HFF-Myc (cell line): ENCODE measurements around the gene APH1A.
"Not testable (repeated sequence)": the region's sequence is repeated elsewhere in the genome, so short reads cannot be mapped to it uniquely, and the experiment has no call there.

ENCODE experiments used
- DNase-seq: peaks from one replicate; pipeline ENCODE4 v3.0.0-alpha.2; 2011; ENCODE audit warnings: low read depth; ENCODE audit errors: extremely low read depth
- H3K4me3 ChIP-seq: replicated peaks from 2 replicates; pipeline ENCODE4 v1.5.1; 2011; ENCODE audit warnings: low read depth, mild to moderate bottlenecking, control low read depth, low read length
- CTCF ChIP-seq: IDR thresholded peaks from 2 replicates; pipeline ENCODE4 v1.5.1; 2012; ENCODE audit warnings: mild to moderate bottlenecking, low read depth, low read length, control low read depth; ENCODE audit errors: missing control alignments

APH1A gene

GRCh38 chr1:150243003-150243402 lies 25.8 kb downstream of the APH1A start:
- no peak for DNase-seq
- H3K4me3 ChIP-seq, result no peak overlapping the region
- TF ChIP-seq CTCF, result no peak

- no peak overlapping the region for H3K4me3 ChIP-seq
- TF ChIP-seq CTCF, result no peak
- DNase-seq, result no peak
These were observed 31.1 kb downstream of the APH1A start for GRCh38 chr1:150237746-150238145.

- not testable (repeated sequence) for H3K4me3 ChIP-seq, DNase-seq
These were observed 31.6 kb downstream of the APH1A start for GRCh38 chr1:150237176-150237575.

GRCh38 chr1:150236614-150237100 lies 32.2 kb downstream of the APH1A start:
- DNase-seq, result no peak
- H3K4me3 ChIP-seq, result peak overlapping the region; percentile 98
- TF ChIP-seq CTCF, result no peak

GRCh38 chr1:150235852-150236613 lies 32.8 kb downstream of the APH1A start, which contains the start of gene ANP32E:
Gene ANP32E, minus strand, starts transcription at chr1:150236112. Its CDS starts 326 bp downstream, at chr1:150235786.
- DNase-seq, result peak; percentile 100
- TF ChIP-seq CTCF, result no peak
- H3K4me3 ChIP-seq, result peak within 1 kb of the TSS; percentile 98

GRCh38 chr1:150235294-150235851 lies 33.4 kb downstream of the APH1A start:
- no peak for DNase-seq
- TF ChIP-seq CTCF, result no peak
- peak overlapping the region; percentile 98 for H3K4me3 ChIP-seq

GRCh38 chr1:150234566-150235293 lies 34.1 kb downstream of the APH1A start:
- H3K4me3 ChIP-seq, result peak overlapping the region; percentile 98
- no peak for DNase-seq
- TF ChIP-seq CTCF, result no peak
